H1 (cell line): ENCODE data around the gene CCDC171. TPM values are rescaled to one million over a fixed set of nuclear protein-coding genes. Genes with fewer than 3 reads are reported as not detected.

Experiments
- CTCF ChIA-PET: fragments of 300-600 bp; sonication (Branson Sonifier 250); formaldehyde crosslinking; loops from one replicate; lab custom pipeline; 2021; ENCODE audit not compliant: partially characterized antibody; lab: Charles Lee
- POLR2A ChIA-PET: fragments of 300-600 bp; sonication (Branson Sonifier 250); formaldehyde crosslinking; loops from one replicate; lab custom pipeline; 2021; ENCODE audit warnings: inconsistent platforms; ENCODE audit not compliant: partially characterized antibody; lab: Charles Lee
- DNase-seq, 2 experiments: peaks; one replicate each; pipeline versions ENCODE4 v3.0.0 to v3.0.0-alpha.2; 2010 to 2022; ENCODE audit warnings: low spot score in 2 of 2, low read depth in 1 of 2, mixed read lengths in 1 of 2
- FAIRE-seq: peaks from 2 replicates; lab custom pipeline; 2011; peaks lifted over from hg19 to GRCh38; lab: Jason Lieb, UNC
- H2AFZ ChIP-seq: 2 replicates; pipeline ENCODE4 v1.8.1; 2012; ENCODE audit warnings: low read length, inconsistent platforms
- H2AK5ac ChIP-seq: 2 replicates; pipeline ENCODE4 v1.6.1; 2013; ENCODE audit warnings: low read depth, low read length
- H2BK120ac ChIP-seq: replicated peaks from 2 replicates; pipeline ENCODE3; 2013; ENCODE audit warnings: low read depth, low read length, inconsistent platforms
- H2BK12ac ChIP-seq: 2 replicates; pipeline ENCODE4 v1.6.1; 2013; ENCODE audit warnings: low read depth, low read length
- H2BK15ac ChIP-seq: 2 replicates; pipeline ENCODE4 v1.6.1; 2013; ENCODE audit warnings: low read length
- H2BK20ac ChIP-seq: 2 replicates; pipeline ENCODE4 v1.6.1; 2013; ENCODE audit warnings: low read length
- H2BK5ac ChIP-seq: 2 replicates; pipeline ENCODE4 v1.6.1; 2013; ENCODE audit warnings: low read depth, low read length
- H3K14ac ChIP-seq: 2 replicates; pipeline ENCODE4 v1.6.1; 2013; ENCODE audit warnings: inconsistent platforms; ENCODE audit not compliant: insufficient read length
- H3K18ac ChIP-seq: 2 replicates; pipeline ENCODE4 v1.6.1; 2013; ENCODE audit warnings: low read length; ENCODE audit errors: extremely low read depth
- H3K23ac ChIP-seq: 2 replicates; pipeline ENCODE4 v1.6.1; 2013; ENCODE audit warnings: inconsistent platforms; ENCODE audit not compliant: insufficient read length
- H3K23me2 ChIP-seq: 2 replicates; pipeline ENCODE4 v1.6.1; 2013; ENCODE audit warnings: low read depth, low read length
- H3K27ac ChIP-seq: 2 replicates; pipeline ENCODE4 v1.6.1; 2011; ENCODE audit warnings: low read depth, low read length, inconsistent platforms
- H3K27me3 ChIP-seq, 4 experiments: replicated peaks in 1 of 4; 1 replicate in 1 of 4; 2 replicates in 3 of 4; pipeline versions ENCODE4 v1.6.1 to v1.8.1; 2011 to 2013; ENCODE audit warnings: low read length in 3 of 4, mild to moderate bottlenecking in 3 of 4, inconsistent platforms in 2 of 4, mixed read lengths in 2 of 4, moderate library complexity in 1 of 4; ENCODE audit not compliant: control insufficient read depth in 3 of 4, insufficient read depth in 3 of 4; ENCODE audit errors: extremely low read depth in 1 of 4
- H3K36me3 ChIP-seq, 4 experiments: 2 replicates each; pipeline versions ENCODE4 v1.6.1 to v1.8.1; 2011 to 2013; ENCODE audit warnings: mild to moderate bottlenecking in 4 of 4, low read length in 3 of 4, moderate library complexity in 2 of 4, control low read depth in 1 of 4, inconsistent platforms in 1 of 4; ENCODE audit not compliant: insufficient read depth in 4 of 4, control insufficient read depth in 2 of 4
- H3K4ac ChIP-seq: replicated peaks from 2 replicates; pipeline ENCODE3; 2013; ENCODE audit warnings: low read length, low read depth, mixed read lengths, inconsistent platforms; ENCODE audit not compliant: insufficient read length
- H3K4me1 ChIP-seq, 4 experiments: replicated peaks in 1 of 4; 1 replicate in 1 of 4; 2 replicates in 3 of 4; pipeline versions ENCODE4 v1.6.1 to v1.8.1; 2011 to 2013; ENCODE audit warnings: low read length in 3 of 4, inconsistent platforms in 2 of 4, mixed read lengths in 1 of 4; ENCODE audit not compliant: insufficient read depth in 4 of 4, control insufficient read depth in 3 of 4
- H3K4me2 ChIP-seq, 2 experiments: 2 replicates each; pipeline versions ENCODE4 v1.6.1 to v1.8.1; 2011 to 2013; ENCODE audit warnings: low read depth in 2 of 2, low read length in 2 of 2, control low read depth in 1 of 2, inconsistent platforms in 1 of 2, mild to moderate bottlenecking in 1 of 2; ENCODE audit not compliant: insufficient read depth in 1 of 2
- H3K4me3 ChIP-seq, 4 experiments: fragments of 200-600, 300-600 bp in 1 of 4; sonication (generic), shearing (Covaris generic), sonication (Bioruptor Twin) in 1 of 4; 2 replicates each; pipeline versions ENCODE4 v1.5.1 to v1.8.1; 2011 to 2016; ENCODE audit warnings: low read length in 4 of 4, low read depth in 3 of 4, control low read depth in 2 of 4, inconsistent platforms in 2 of 4, mild to moderate bottlenecking in 2 of 4, mixed read lengths in 1 of 4, moderate library complexity in 1 of 4; ENCODE audit not compliant: insufficient read depth in 2 of 4; ENCODE audit errors: extremely low read depth in 1 of 4
- H3K56ac ChIP-seq: replicated peaks from 2 replicates; pipeline ENCODE3; 2013; ENCODE audit warnings: low read depth, mild to moderate bottlenecking, mixed read lengths, low read length, inconsistent platforms; ENCODE audit not compliant: insufficient read length
- H3K79me1 ChIP-seq: 2 replicates; pipeline ENCODE4 v1.6.1; 2013; ENCODE audit warnings: low read depth, low read length, control low read depth
- H3K79me2 ChIP-seq, 2 experiments: 2 replicates each; pipeline versions ENCODE4 v1.6.1 to v1.8.1; 2012 to 2013; ENCODE audit warnings: low read length in 2 of 2, mild to moderate bottlenecking in 2 of 2, inconsistent platforms in 1 of 2; ENCODE audit not compliant: insufficient read depth in 2 of 2, control insufficient read depth in 1 of 2
- H3K9ac ChIP-seq, 4 experiments: replicated peaks in 1 of 4; 1 replicate in 1 of 4; 2 replicates in 3 of 4; pipeline versions ENCODE4 v1.6.1 to v1.8.1; 2011 to 2013; ENCODE audit warnings: low read depth in 3 of 4, low read length in 3 of 4, control low read depth in 2 of 4, mild to moderate bottlenecking in 2 of 4, moderate library complexity in 2 of 4, inconsistent platforms in 1 of 4; ENCODE audit errors: extremely low read depth in 1 of 4
- H3K9me3 ChIP-seq, 2 experiments: 2 replicates each; pipeline versions ENCODE4 v1.6.1 to v1.8.1; 2012 to 2013; ENCODE audit warnings: mild to moderate bottlenecking in 2 of 2, moderate library complexity in 2 of 2, control low read depth in 1 of 2, inconsistent platforms in 1 of 2, low read depth in 1 of 2, low read length in 1 of 2, mixed read lengths in 1 of 2; ENCODE audit not compliant: insufficient read depth in 2 of 2
- H4K20me1 ChIP-seq, 2 experiments: replicated peaks in 1 of 2; 2 replicates each; pipeline versions ENCODE3 to v1.8.1; 2011 to 2013; ENCODE audit warnings: inconsistent platforms in 2 of 2, low read length in 2 of 2, mild to moderate bottlenecking in 1 of 2; ENCODE audit not compliant: insufficient read depth in 2 of 2, control insufficient read depth in 1 of 2
- H4K5ac ChIP-seq: 2 replicates; pipeline ENCODE4 v1.6.1; 2013; ENCODE audit warnings: low read length, low read depth, mixed read lengths, inconsistent platforms; ENCODE audit not compliant: insufficient read length
- H4K8ac ChIP-seq: 2 replicates; pipeline ENCODE4 v1.8.0; 2013; ENCODE audit warnings: mild to moderate bottlenecking, moderate library complexity, low read length, inconsistent platforms; ENCODE audit not compliant: insufficient read depth; ENCODE audit errors: extremely low read depth
- H4K91ac ChIP-seq: replicated peaks from 2 replicates; pipeline ENCODE3; 2013; ENCODE audit warnings: low read length, mixed read lengths, inconsistent platforms; ENCODE audit not compliant: insufficient read length
- E2F6 ChIP-seq: IDR thresholded peaks from 2 replicates; pipeline ENCODE4 v1.6.1; 2012; ENCODE audit warnings: inconsistent platforms
- EP300 ChIP-seq, 2 experiments: IDR thresholded peaks; 1 replicate in 1 of 2; 2 replicates in 1 of 2; pipeline ENCODE4 v1.6.1; 2011 to 2012; ENCODE audit warnings: low read depth in 2 of 2, low read length in 2 of 2, mild to moderate bottlenecking in 2 of 2, borderline replicate concordance in 1 of 2, inconsistent platforms in 1 of 2, moderate library complexity in 1 of 2
- KDM4A ChIP-seq: IDR thresholded peaks from one replicate; pipeline ENCODE4 v1.7.1; 2012; ENCODE audit warnings: low read depth, mild to moderate bottlenecking, moderate library complexity, low read length, inconsistent platforms; ENCODE audit not compliant: severe bottlenecking
- POU5F1 ChIP-seq: IDR thresholded peaks from 2 replicates; pipeline ENCODE4 v1.6.1; 2011; ENCODE audit warnings: low read depth, mild to moderate bottlenecking, low read length, moderate library complexity
- RAD21 ChIP-seq, 2 experiments: IDR thresholded peaks in 1 of 2; conservative IDR thresholded peaks in 1 of 2; 2 replicates each; pipeline ENCODE4 v1.6.1; 2011; ENCODE audit warnings: low read depth in 2 of 2, low read length in 2 of 2, improper control_type of control experiment in 1 of 2, inconsistent platforms in 1 of 2, mild to moderate bottlenecking in 1 of 2, moderate library complexity in 1 of 2
- SIN3A ChIP-seq, 2 experiments: IDR thresholded peaks in 1 of 2; conservative IDR thresholded peaks in 1 of 2; 2 replicates each; pipeline ENCODE4 v1.6.1; 2011 to 2012; ENCODE audit warnings: low read length in 2 of 2, improper control_type of control experiment in 1 of 2, low read depth in 1 of 2, mild to moderate bottlenecking in 1 of 2
- USF2 ChIP-seq: IDR thresholded peaks from 2 replicates; pipeline ENCODE4 v1.6.1; 2011; ENCODE audit warnings: low read length, improper control_type of control experiment
- WGBS, 2 experiments: shearing (Covaris generic) in 1 of 2; methylation state at CpG; one replicate each; pipeline versions ENCODE4 v1.1.6 to v1.1.7; 2013 to 2015; ENCODE audit warnings: low lambda C conversion rate in 2 of 2, mixed read lengths in 2 of 2, inconsistent platforms in 1 of 2, low coverage in 1 of 2, missing lambda C conversion rate in 1 of 2; ENCODE audit not compliant: insufficient replicate concordance in 2 of 2, insufficient coverage in 1 of 2, insufficient read length in 1 of 2; ENCODE audit errors: extremely low coverage in 1 of 2, missing lambda C conversion rate in 1 of 2; 5-methylcytosine and 5-hydroxymethylcytosine counted together
- polyA plus RNA-seq, 7 experiments: library from polyadenylated mRNA; depleted of rRNA in 3 of 7; stranded (reverse) in 5 of 7; unstranded in 2 of 7; fragments of >200 nt in 5 of 7; fragments of 200-250 nt in 2 of 7; gene quantifications; 1 replicate in 5 of 7; 2 replicates in 1 of 7; 4 replicates in 1 of 7; pipeline versions ENCODE4 v1.2.1 to v1.2.3, GENCODE V29; 2011 to 2013; ENCODE audit warnings: missing spikeins in 2 of 7, mixed read lengths in 2 of 7
- total RNA-seq: library from RNA; stranded (reverse); fragmentation: NEBNext Ultra II Directional; extraction: Animal tissue kit (Norgen Biotek cat#: 25700); gene quantifications from 2 replicates; pipeline ENCODE4 v1.2.1, GENCODE V29; 2021

The CCDC171 gene
- total and polyA plus RNA-seq, 2 of the 8 experiments (the other 6 are each of a cell fraction or from before 2014, with no cell fraction given): 0.83 to 2.3 TPM

GRCh38 chr9:15592317-15592716 is 39.5 kb downstream of the CCDC171 start:
- H2BK5ac ChIP-seq: no peak overlapping the region
- peaks cover 0 to 2% (median under 1%) of the 10 kb centered on the region in 4 experiments; a peak in 2 of 7 replicates for H3K4me1 ChIP-seq
- H4K5ac ChIP-seq: no peak overlapping the region
- H3K14ac ChIP-seq: no peak overlapping the region
- no peak overlapping the region for H2BK15ac ChIP-seq
- H3K23me2 ChIP-seq: no peaks in the 10 kb centered on the region
- H2BK120ac ChIP-seq: no peak overlapping the region
- FAIRE-seq (no peak), DNase-seq (no peak)
- H3K27ac ChIP-seq: no peak overlapping the region
- no peak overlapping the region for H3K4me2 ChIP-seq
- no peaks in the 10 kb centered on the region for H3K9me3 ChIP-seq
- no peaks in the 10 kb centered on the region for H3K79me1 ChIP-seq
- no peak overlapping the region for H3K18ac ChIP-seq
- POLR2A ChIA-PET: interaction anchor here (1.4 to 1.5 kb wide), 2 partner anchors 20 to 40 kb away, joined by 3 to 5 read pairs; partner anchors contain the start of gene CCDC171
- H4K8ac ChIP-seq: no peak overlapping the region
- no peak overlapping the region for H3K4me3 ChIP-seq
- H3K79me2 ChIP-seq: no peaks in the 10 kb centered on the region
- no peaks in the 10 kb centered on the region for H4K20me1 ChIP-seq
- H2BK12ac ChIP-seq: no peak overlapping the region
- H3K27me3 ChIP-seq: no peaks in the 10 kb centered on the region
- 89% methylated on average over 3 of the region's 3 CpGs; no CpG with 5 or more reads in 1 of the 2 experiments for WGBS, 2 experiments
- H3K23ac ChIP-seq: no peak overlapping the region
- no peak overlapping the region for H2AK5ac ChIP-seq
- H2BK20ac ChIP-seq: no peak overlapping the region
- H3K4ac ChIP-seq: no peak overlapping the region
- no peak overlapping the region for H3K9ac ChIP-seq
- H3K56ac ChIP-seq: no peak overlapping the region
- H4K91ac ChIP-seq: no peak overlapping the region
- TF ChIP-seq USF2: no peak
- TF ChIP-seq POU5F1: no peak
- TF ChIP-seq KDM4A: no peak
- no peak for TF ChIP-seq E2F6
- no peak for TF ChIP-seq EP300 (IDR thresholded peaks at IDR 0.05; ENCODE audit: borderline replicate concordance in 1 of 2, low read depth in 2 of 2, low read length in 2 of 2)
- TF ChIP-seq RAD21 (IDR thresholded peaks at IDR 0.05 in 1 of 2, conservative IDR thresholded peaks at IDR 0.05 in 1 of 2; ENCODE audit: low read depth in 2 of 2, low read length in 2 of 2): no peak
- TF ChIP-seq SIN3A (conservative IDR thresholded peaks at IDR 0.05 in 1 of 2, IDR thresholded peaks at IDR 0.05 in 1 of 2; ENCODE audit: low read depth in 1 of 2, low read length in 2 of 2): no peak
- TF ChIP-seq, all 59 proteins: peak for 0
- Histone ChIP-seq H3K36me3 (no peaks in the 10 kb centered on the region), H2AFZ (no peak overlapping the region)
- CTCF ChIA-PET: interaction anchor here (0.7 kb wide), 1 partner anchor 30 kb away, joined by 4 read pairs; no protein-coding TSS in a partner anchor
